Measurements from ENCODE around the gene MYOM3.

- no peak for TF ChIP-seq CTCF (IDR thresholded peaks at IDR 0.05)
- no peak for TF ChIP-seq POLR2A (IDR thresholded peaks at IDR 0.05)
Observed at GRCh38 chr1:24101796-24102586, 9.9 kb downstream of the MYOM3 start.
